Peyer's patch (tissue), 4 donors: ENCODE results near the gene LYST.

Experiments used
- CTCF ChIP-seq, 6 experiments: fragments of 450-650 bp in 4 of 6; fragments of 200-600 bp in 2 of 6; sonication (generic) in 1 of 6; IDR thresholded peaks; one replicate each; pipeline ENCODE4 v1.5.1; 2017 to 2019; ENCODE audit warnings: antibody characterized with exemption in 6 of 6, mild to moderate bottlenecking in 3 of 6, moderate library complexity in 1 of 6
- POLR2A ChIP-seq, 2 donors: fragments of 450-650 bp; IDR thresholded peaks; one replicate each; pipeline ENCODE4 v1.5.1; 2017; ENCODE audit warnings: antibody characterized with exemption in 2 of 2, mild to moderate bottlenecking in 2 of 2, moderate library complexity in 2 of 2

- TF ChIP-seq CTCF (IDR thresholded peaks at IDR 0.05) = no peak
- no peak for TF ChIP-seq POLR2A (IDR thresholded peaks at IDR 0.05)
These were observed 187.7 kb downstream of the LYST start for GRCh38 chr1:235679005-235679404.
